GM18858 (cell line): ENCODE data around the gene TRIP12.
A peak's percentile ranks its signal among the peaks of the same experiment; 100 is the strongest.
"Not testable (repeated sequence)": the region's sequence is repeated elsewhere in the genome, so short reads cannot be mapped to it uniquely, and the experiment has no call there.

Source experiments
- ATAC-seq: cut with Tn5 transposase; IDR thresholded peaks from one replicate; pipeline ENCODE4 v1.9.1; 2021; ENCODE audit not compliant: unreplicated experiment

The TRIP12 gene

DNA sequence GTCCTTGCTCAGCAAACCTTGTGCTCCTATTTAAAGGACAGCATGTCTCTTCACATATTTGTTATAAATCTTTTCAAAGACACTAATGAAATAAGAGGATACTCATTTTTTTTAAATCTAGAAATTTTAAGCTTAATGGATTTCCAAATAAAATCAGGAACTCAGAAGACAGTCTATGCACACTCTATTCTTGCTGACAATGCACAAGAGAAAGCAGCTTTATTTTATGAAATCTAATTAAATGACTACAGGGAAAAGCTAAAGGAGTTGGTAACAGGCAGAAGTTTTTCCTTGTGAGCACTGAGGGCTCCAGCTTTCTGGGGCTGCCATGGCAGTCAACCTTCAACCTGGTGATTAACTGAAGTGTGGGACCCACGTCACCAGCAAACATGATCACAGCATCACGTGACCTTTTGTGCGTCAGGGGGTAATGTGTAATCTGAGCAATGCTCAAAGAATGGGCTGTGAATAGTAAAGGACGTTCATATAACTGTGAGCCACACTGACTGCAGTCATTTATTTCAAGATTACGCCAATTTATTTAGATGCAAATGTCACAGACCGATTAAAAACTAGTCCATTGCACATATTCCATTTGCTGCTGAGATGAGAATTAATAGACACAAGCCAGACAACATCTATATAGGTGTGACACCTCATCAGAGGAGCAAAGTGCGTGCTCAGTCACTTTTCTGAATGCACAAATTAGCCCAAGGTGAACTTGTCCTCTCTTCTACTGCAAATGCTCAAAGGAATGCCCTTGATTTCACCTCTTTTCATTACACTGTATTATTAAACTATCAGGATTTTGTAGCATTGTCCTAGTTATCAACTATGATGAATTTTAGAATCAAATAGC, 195.9 kb downstream of the TRIP12 start:
- ATAC-seq, result no peak

DNA sequence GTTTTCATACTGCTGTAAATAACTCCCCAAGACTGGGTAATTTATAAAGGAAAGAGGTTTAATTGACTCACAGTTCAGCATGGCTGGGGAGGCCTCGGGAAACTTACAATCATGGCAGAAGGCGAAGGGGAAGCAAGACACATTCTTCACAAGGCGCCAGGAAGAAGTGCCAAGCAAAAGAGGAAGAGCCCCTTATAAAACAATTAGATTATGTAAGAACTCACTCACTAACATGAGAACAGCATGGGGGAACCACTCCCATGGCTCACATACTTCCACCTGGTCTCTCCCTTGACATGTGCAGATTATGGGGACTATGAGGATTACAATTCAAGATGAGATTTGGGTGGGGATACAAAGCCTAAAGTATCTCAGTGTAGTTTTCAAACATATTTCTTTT, 198.6 kb downstream of the TRIP12 start:
- ATAC-seq, result not testable (repeated sequence)

DNA sequence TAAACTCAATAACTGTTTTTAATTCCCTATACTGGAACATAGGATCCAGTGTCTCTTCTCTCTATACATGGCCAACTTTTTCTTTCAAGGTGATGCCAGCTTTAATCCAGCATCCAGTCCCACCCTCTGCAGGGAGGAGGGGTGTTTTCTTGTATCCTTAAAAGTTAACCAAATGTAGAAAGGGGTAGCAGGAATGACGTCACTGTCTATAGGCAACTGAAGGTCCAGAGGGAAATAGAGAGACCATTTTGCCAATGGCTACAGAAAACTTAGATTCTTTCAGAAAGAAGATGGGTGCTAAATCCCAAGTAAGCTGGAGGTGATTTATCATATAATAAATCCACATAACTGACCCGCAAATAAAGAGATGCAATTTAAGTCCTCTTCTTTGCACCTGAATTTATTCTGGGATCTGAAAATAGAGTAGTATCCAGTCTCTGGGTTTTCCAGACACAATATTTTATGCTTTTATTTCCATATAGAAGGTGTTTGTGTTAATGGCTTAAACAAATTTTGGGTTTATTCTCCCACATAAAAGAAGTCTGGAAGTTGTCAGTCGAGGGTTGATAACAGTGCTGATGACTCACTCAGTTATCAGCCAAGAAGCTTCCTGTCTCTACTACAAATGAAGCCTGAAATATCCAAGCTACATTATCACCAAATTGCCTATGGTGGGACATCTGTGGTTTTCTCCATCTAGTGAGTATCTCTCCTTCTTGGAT, 201.7 kb downstream of the TRIP12 start:
- no peak for ATAC-seq

DNA sequence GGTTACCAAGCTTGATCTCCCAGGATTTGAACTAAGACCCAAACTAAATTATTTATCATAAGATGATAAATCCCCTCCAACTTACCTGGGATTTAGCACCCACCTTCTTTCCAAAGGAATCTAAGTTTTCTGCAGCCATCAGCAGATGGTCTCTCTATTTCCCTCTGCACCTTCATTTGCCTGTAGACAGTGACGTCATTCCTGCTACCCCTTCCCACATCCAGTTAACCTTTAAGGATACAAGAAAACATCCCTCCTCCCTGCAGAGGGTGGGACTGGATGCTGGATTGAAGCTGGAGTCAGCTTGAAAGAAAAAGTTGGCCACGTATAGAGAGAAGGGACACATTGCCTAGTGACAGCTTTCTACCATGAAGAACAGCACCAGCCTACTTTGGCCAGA, 203.8 kb downstream of the TRIP12 start:
- ATAC-seq, result no peak

DNA sequence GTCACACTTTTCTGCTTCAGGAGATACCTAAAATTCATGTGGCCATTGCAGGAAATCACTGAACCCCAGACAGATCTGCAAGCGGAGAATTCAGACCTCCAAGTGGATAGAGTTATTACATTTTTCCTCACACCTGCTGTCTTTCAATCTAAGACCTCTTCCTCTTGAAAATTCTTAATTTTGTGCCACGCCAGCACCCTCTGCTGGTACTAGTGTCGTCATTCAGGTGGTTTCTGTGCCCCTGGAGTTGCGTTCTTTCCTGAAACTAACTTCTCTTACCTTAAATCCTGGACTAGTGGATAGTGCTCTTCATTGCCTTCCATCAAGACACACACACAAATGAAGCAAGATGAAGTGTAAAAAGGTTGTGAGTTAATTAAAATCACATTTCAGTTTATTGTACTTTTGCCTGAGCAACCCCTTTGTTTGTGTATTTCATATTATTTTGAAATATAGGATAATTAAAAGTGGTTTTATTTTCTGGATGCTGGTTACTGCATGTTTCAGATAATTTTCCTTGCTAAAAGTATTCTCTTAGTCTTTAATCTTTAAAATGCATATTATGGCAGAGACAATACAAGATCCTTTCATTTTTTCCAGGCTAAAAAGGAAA, 205.8 kb downstream of the TRIP12 start:
- ATAC-seq, result no peak

DNA sequence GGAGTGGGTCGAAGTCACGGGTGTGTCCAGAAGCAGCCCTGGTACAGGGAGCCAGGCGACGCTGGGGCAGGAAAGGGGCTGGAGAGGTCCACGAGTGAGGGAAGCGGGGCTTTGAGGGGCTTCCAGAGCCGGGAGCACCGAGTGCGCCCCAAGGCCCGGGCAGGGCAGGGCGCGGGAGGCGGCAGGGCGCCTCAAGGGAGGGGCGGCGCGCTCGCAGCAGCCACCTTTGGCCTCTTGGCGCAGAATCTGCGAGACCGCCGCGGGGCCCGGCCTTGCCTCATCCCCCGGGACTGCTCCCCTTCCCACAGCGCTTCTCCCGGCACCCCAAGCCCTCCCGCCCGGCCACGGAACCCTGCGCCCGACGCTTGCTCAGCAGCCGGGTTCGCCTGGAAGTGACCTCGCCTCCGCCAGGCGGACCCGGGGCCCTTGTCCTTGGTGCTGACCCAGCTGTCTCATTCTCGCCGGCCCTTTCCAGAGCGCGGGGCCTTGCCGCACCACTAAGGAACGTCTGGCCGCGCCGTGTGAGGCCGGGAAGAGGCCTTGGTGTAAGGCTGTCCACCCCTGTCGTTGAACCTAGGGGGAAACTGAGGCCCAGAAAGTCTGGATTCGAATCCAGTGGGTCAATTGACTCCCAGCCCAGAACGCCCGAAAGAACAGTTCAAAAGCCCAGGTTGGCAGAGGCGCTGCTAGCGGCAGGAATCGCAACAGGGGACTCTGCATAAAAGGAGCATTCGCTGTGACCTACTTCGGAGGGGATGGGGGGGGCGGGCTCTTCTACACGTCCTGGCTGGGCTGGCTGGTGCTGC, 206.9 kb downstream of the TRIP12 start:
- ATAC-seq, result peak; percentile 11

DNA sequence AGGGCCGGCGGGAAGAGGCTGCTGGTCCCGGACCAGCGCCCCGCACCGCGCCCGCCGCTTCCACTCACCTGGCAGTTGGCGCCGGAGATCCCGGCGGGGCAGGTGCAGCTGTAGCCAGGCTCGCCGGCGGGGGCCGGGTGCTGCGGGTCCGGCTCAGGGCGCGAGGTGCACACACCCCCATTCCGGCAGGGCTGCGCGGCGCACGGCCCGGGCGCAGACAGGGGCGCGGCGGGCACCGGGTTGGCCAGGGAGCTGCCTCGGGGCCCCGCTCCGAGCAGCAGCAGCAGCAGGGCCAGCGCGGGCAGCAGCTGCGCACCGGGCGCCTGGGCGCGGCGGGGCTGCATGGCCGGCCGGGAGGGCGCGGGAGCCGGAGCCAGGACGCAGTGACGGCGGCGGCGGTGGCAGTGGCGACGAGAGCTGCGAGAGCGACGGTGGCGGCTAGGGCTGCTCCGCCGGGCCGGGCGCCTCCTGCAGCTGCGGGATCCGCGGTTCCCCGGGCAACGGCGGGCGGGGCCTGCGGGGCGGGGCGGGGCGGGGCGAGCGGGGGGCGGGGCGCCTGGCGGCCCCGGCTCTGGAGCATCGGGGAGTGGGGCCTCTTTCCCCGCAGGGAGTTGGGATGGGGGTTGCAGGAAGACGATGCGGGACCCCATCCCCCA, 207.6 kb downstream of the TRIP12 start, which contains the start of gene DNER:
Gene DNER, minus strand, starts transcription at position 476 of the 656 bp plus-strand sequence. Its CDS starts 132 bp downstream, at position 344.
- ATAC-seq, result peak; percentile 57
